HFF-Myc (cell line): ENCODE results near the gene TNIP1.

Source experiments
- DNase-seq: peaks from one replicate; pipeline ENCODE4 v3.0.0-alpha.2; 2011; ENCODE audit warnings: low read depth; ENCODE audit errors: extremely low read depth
- H3K4me3 ChIP-seq: replicated peaks from 2 replicates; pipeline ENCODE4 v1.5.1; 2011; ENCODE audit warnings: low read depth, mild to moderate bottlenecking, control low read depth, low read length
- TF ChIP-seq, protein P1 (sequence below): IDR thresholded peaks from 2 replicates; pipeline ENCODE4 v1.5.1; 2012; ENCODE audit warnings: mild to moderate bottlenecking, low read depth, low read length, control low read depth; ENCODE audit errors: missing control alignments

The TNIP1 gene

DNA sequence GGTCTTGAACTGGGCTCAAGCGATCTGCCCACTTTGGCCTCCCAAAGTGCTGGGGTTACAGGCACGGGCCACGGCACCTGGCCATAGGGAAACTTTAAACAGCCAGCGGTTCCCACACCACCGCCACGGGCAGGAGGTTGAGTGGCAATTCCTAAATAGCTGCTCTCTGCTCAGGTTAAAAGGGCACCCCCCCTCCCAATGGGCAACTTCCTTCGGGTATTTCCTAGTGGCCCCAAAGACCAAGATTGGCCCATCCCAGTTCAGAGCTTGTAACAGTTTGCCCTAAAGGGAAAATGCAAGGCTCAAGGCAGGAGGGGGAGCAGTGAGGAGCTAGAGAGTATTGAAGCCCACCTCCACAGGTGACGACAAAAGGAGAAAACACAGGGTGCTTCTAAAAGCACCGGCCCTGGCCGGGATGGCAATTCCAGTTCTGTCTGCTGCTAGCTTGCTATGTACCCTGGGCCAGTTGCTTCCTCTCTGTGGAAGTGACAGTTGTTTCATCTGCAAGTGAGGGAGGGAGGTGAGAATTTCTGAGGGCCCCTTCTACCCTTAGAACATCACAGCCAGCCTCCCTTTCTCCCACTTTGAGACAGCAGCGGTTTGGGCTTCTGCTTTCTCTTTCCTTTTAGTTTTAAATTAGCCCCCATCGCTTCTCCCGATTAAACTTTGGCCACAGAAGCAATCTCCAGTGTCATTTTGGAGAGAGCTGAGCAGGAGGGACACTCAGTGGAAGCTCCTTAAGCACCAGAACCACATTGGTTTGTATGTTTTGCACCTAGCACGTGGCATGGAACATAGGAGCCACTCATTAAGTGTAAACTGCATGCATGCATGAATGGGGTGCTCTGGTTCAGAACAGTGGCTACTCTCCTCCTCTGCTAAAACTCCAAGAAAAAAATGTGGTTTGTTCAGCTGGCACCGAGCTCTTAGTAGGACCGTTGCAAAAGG, 17.3 kb upstream of the TNIP1 start:
- TF ChIP-seq, protein P1, sequence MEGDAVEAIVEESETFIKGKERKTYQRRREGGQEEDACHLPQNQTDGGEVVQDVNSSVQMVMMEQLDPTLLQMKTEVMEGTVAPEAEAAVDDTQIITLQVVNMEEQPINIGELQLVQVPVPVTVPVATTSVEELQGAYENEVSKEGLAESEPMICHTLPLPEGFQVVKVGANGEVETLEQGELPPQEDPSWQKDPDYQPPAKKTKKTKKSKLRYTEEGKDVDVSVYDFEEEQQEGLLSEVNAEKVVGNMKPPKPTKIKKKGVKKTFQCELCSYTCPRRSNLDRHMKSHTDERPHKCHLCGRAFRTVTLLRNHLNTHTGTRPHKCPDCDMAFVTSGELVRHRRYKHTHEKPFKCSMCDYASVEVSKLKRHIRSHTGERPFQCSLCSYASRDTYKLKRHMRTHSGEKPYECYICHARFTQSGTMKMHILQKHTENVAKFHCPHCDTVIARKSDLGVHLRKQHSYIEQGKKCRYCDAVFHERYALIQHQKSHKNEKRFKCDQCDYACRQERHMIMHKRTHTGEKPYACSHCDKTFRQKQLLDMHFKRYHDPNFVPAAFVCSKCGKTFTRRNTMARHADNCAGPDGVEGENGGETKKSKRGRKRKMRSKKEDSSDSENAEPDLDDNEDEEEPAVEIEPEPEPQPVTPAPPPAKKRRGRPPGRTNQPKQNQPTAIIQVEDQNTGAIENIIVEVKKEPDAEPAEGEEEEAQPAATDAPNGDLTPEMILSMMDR = no peak
- H3K4me3 ChIP-seq = no peak overlapping the region
- DNase-seq = no peak

DNA sequence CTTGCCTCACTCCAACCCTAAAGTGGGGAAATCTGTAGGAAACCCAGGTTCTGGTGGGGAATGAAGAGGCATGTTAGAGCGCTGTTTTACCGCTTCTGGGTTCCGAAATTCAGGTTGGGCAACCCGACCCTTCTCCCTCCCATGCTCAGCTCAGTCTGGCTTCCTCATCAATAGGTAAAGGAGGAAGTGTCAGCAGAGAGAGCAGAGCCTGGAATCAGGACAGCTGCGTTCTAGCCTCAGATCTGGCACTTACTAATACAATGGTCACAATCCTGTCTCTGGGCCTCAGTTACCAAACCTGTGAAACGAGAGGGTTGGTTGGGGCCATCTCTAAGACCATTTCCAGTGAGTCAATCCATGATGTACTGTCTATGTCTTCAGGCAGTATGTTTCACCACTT, 16.2 kb upstream of the TNIP1 start:
- TF ChIP-seq, protein P1 = no peak
- DNase-seq = no peak
- no peak overlapping the region for H3K4me3 ChIP-seq

DNA sequence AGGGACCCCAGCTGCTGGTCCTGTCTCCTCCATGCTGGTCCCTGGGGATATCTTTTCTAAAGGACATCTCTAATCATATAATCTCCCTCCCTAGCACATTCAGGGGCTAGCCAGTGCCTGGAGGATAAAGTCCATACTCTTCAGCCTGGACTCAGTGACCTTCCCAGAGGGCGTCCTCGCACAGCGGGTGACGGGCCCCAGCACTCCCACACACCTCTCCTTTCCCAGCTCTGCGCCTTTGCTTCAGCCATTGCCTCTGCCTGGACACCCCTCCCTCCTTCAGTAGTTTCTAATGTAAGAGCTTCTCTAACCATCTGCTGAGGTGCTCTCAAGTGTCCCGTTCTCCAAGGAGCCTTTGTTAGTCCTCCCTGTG, 15.2 kb upstream of the TNIP1 start:
- H3K4me3 ChIP-seq = no peak overlapping the region
- TF ChIP-seq, protein P1 = no peak
- DNase-seq = no peak

DNA sequence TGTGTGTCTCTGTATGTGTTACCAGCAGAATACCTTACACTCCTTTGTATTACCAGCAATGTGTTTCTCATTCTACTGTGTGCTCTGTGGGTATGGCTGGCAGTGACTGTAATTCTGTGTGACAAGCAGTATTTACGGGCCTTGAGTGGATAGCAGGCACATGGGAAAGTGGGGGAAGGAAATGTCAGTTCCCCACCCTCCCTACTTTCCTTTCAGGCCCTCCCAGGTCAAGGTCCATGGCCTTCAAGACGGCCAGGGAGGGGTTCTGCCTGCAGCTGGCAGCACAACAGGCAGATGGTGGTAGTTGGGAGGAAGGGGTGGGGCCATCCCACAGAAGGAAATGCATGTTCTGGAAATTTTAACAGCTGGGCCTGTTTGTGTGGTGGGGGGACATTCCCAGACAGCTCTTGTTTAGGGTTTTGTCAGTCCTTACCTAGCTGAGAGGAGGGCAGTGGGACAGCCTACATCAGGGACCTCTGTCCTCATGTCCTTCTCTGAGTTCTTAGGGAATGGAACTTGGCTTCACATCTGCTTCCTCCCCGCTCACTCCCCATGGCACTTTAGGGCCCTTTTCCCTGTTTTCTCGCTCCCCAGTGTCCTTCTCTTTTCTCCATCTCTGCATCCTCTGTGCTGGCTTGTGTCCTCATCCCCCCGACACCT, 14.6 kb upstream of the TNIP1 start:
- H3K4me3 ChIP-seq = no peak overlapping the region
- TF ChIP-seq, protein P1 = no peak
- DNase-seq = peak; percentile 29

DNA sequence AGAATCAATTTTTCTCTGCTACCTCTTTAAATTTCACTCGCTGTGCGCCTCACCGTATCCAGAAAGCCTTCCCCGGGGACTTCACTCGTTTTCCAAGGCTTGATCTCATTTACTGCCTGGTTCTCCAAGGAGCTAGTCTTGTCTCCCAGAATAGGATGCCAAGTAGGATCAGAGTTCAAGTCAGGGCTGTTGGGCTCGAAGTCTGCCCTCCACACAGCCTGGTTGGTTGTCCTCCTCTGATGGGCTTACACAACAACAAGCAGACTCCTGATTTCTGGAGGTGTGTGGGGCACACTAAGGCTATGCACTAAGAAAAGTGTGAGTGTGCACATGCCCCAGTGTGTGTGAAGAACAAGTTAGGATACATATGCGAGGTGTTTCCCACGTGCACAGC, 14.0 kb upstream of the TNIP1 start:
- no peak for DNase-seq
- no peak overlapping the region for H3K4me3 ChIP-seq
- TF ChIP-seq, protein P1 = no peak

DNA sequence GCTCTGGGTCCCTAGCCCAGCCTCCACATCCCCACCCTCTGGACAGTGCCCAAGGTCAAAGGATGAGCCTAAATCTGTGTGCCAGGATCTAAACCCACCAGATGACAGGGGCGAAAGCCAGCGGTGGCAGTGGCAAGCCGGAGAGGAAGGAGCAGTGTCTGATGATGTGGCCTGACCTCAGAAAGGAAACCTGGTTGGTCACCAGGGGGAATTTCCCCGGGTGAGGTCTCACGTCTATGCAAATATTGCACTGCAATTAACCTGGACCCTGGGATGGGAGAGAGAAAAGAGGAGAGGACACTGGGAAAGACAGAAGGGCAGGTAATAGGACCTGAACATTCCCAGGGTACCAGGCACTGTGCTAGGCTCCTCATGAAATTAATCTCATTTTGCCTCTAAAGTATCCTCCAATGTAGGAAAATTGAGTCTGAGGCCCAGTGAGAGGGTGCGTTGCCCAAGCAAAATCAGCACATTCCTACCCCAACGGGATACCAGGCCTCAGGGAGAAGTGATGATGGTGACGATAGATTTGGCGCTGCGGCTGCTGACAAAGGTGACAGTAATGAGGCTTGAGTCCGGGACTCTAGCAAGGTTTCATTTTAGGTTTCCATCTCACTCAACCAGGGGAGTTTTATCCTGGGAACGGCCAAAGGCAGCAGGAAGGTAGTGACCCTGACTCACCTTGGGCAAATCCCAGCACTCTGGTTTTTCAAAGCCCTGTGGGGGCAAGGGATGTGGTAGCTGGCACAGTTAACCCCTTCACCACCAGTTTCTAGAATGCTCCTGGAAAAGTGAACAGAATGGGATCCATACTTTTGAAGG, 13.4 kb upstream of the TNIP1 start:
- H3K4me3 ChIP-seq = no peak overlapping the region
- DNase-seq = no peak
- TF ChIP-seq, protein P1 = no peak
